NCI-H2081 treated with DMSO at 0.1 percent for 48 hours (cell line): ENCODE results near the gene ENOX2.
A peak's percentile ranks its signal among the peaks of the same experiment; 100 is the strongest.
"Not testable (repeated sequence)": the region's sequence is repeated elsewhere in the genome, so short reads cannot be mapped to it uniquely, and the experiment has no call there.

Experiments
- DNase-seq: peaks from one replicate; lab custom pipeline; 2025; lab: John Stamatoyannopoulos, UW

Gene ENOX2

GRCh38 chrX:130902783-130903613 lies at the start of gene ENOX2:
ENOX2 (minus strand) TSS chrX:130903209; CDS start chrX:130703216, 199,993 bp downstream.
- peak; percentile 93 for DNase-seq

- DNase-seq, result no peak
Observed at GRCh38 chrX:130952266-130953043, 49.4 kb upstream of the ENOX2 start.

- DNase-seq, result no peak
Observed at GRCh38 chrX:130944230-130944629, 41.2 kb upstream of the ENOX2 start.

DNA sequence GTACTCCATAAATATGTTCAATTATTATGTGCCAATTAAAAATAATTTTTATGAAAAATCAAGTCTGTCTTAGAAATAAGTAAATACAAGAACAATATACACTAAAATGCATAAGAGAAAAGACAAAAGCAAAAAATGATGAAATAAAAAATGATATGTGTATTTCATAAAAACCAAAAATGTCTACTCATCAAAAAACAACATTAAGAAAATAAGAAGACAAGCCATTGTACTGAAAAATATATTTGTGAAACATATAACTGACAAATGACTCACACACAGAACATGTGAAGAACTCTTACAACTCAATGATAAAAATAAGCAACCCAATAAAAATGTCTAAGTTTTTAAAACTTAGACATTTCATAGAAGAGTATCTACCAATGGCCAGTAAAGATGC lies 34.1 kb upstream of the ENOX2 start:
- no peak for DNase-seq

GRCh38 chrX:130933358-130933757 lies 30.3 kb upstream of the ENOX2 start:
- DNase-seq, result no peak

GRCh38 chrX:130920405-130920804 lies 17.4 kb upstream of the ENOX2 start:
- not testable (repeated sequence) for DNase-seq

GRCh38 chrX:130919676-130920075 lies 16.7 kb upstream of the ENOX2 start:
- DNase-seq, result not testable (repeated sequence)

GRCh38 chrX:130918498-130918897 lies 15.5 kb upstream of the ENOX2 start:
- DNase-seq, result not testable (repeated sequence)

GRCh38 chrX:130916636-130917422 lies 13.8 kb upstream of the ENOX2 start:
- no peak for DNase-seq

GRCh38 chrX:130915302-130915701 lies 12.3 kb upstream of the ENOX2 start:
- no peak for DNase-seq

- DNase-seq, result no peak
Observed at GRCh38 chrX:130909469-130910136, 6.6 kb upstream of the ENOX2 start.

GRCh38 chrX:130906776-130907175 lies 3.8 kb upstream of the ENOX2 start:
- no peak for DNase-seq

DNA sequence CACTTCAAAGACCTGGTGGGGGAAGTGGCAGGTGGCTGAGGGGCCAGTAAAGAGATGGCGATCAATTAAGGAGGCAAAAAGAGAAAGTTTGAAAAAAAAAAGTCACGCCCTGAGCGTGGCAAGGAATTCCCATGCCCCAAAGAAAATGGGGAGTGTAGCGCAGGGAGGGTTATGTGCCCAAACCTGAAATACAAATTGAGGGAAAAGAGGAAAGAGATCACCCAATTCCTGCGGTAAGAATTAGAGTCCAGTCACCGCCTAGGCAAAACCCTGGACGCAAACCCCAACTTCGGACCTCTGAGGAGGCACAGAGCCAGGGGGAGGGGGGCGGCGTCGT lies 595 bp downstream of the ENOX2 start:
- DNase-seq, result no peak

GRCh38 chrX:130896802-130897501 lies 6.1 kb downstream of the ENOX2 start:
- no peak for DNase-seq

DNA sequence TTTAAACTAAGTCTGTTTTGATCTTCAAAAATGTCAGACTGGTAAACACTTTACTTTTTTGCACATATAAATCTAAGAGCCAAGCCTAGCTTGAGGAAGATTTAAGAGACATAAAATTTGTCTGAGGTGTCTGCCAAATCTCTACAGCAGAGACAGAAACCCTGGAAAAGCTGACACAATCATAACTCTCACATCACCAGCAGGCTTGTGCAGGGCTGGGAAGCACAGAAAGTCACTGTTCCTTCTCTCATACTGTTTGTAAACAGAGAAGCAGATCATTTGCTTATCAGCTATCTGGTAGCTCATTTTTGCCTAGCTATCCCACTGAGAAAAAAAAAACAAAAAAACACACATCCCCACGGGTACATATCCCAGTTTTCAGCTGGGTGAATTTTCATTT lies 7.0 kb downstream of the ENOX2 start:
- DNase-seq, result no peak

DNA sequence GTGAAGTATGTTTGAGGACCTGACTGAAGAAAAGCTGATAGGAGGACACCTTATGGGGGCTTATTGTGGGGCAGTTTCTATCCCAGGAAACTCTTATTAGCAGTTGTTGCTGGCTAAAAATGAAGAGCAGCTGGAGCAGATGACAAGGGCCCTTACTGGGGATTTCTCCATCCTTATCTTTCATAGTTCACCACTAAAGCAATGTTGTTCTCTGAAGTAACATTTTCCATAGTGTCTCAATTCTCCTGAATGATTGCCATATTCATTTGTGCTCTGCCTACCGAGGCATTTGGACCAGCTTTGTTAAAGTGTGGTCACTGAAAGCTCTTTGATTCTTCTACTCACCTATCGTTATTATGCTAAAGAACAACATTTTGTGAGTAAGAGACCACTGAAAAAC lies 7.7 kb downstream of the ENOX2 start:
- no peak for DNase-seq

DNA sequence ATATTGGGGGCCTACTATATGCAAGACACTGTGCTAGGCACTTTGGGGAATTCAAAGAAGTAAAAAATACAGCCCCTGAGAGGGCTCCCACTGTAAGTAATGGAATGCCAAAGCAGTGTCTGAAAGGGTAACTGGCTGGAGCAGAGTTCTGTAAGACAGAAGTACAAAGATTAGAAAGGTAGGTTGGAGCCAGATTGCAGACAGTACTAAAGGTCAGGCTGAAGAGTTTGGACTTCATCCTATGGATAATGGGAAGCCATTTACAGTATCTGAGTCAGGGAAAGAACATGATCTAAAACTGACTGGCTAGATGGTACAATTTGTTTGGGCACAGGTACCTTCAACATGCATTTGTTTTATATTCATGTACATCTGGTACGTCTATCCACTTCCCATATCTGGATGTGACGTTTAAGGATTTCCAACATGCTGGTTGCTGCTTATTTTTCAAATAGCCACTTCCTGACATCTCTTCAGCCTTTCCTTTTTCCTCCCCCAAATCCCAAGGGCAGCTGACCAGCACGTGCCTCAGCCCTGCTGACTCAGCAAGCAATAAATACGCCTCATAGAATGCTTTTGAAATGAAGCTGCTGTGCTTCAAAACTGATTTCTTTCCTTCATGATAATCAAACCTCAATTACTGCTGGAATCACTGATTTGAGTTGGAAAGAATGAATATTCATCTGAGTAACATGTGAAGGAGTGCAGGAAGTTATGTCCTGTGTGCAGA lies 9.5 kb downstream of the ENOX2 start:
- DNase-seq, result no peak

GRCh38 chrX:130887376-130887775 lies 15.6 kb downstream of the ENOX2 start:
- no peak for DNase-seq

DNA sequence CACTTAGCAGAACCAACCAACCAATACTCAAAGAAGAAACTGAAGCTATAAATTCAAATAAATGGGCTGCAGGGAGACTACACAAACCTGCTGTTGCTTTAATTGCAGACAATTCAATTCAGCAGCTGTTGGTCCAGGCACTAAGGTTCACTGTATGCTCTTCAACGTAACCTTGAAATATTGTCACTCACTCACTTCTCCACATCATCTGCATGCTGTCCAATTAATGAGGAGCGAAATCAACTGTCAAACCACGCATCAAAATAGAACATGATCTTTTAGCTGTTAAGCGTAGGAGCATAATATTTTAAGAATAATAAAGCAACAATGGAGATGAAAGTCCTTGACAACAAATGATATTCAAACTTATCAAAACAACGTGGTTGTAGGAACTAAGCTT lies 17.0 kb downstream of the ENOX2 start:
- DNase-seq, result no peak

GRCh38 chrX:130885508-130885907 lies 17.5 kb downstream of the ENOX2 start:
- DNase-seq, result no peak

DNA sequence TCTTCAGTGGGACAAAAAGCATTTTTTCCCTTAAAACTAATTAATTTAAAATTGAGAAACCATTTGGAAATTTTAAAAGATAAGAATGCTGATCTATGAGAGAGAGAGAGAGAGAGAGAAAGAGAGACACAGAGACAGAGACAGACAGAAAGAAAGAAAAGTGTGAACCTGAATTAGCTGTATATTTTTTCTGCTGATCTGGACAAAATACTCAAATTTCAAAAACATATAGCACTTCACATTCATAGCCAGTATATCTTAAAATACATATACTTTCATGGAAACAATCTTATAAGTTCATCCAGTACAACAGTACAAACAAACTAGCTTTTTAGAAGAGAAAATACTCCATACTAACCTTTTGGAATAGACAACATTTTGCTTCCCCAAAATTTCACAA lies 18.4 kb downstream of the ENOX2 start:
- DNase-seq, result no peak
